ENCODE measurements around the gene KIF6. TPM values are rescaled to one million over a fixed set of nuclear protein-coding genes. Genes with fewer than 3 reads are reported as not detected.

Gene KIF6
- polyA plus RNA-seq, 1 donor (not counting 4 experiments of a cell fraction or from before 2014, with no cell fraction given): 0.14 TPM

GRCh38 chr6:39649996-39650395, 75.2 kb downstream of the KIF6 start:
- Histone ChIP-seq H3K9ac (ENCODE audit: control insufficient read depth, extremely low read depth, insufficient read depth, low read length) (no peak overlapping the region), H3K27me3 (ENCODE audit: control insufficient read depth, extremely low read depth, insufficient read depth, low read length) (no peaks in the 10 kb centered on the region), H3K36me3 (ENCODE audit: control insufficient read depth in 2 of 2, extremely low read depth in 1 of 2, insufficient read depth in 2 of 2, low read length in 2 of 2) (no peaks in the 10 kb centered on the region), H3K27ac (ENCODE audit: control insufficient read depth, insufficient read depth, low read length) (no peak overlapping the region), H2AFZ (ENCODE audit: control insufficient read depth, low read length) (no peak overlapping the region), H3K4me2 (ENCODE audit: control insufficient read depth, extremely low read depth, insufficient read depth, low read depth, low read length) (no peak overlapping the region), H3K4me3 (ENCODE audit: control insufficient read depth in 2 of 3, extremely low read depth in 1 of 3, insufficient read depth in 2 of 3, low read depth in 1 of 3, low read length in 3 of 3) (no peak overlapping the region), H3K9me1 (ENCODE audit: control insufficient read depth, extremely low read depth, insufficient read depth, low read length) (no peaks in the 10 kb centered on the region), H3K4me1 (ENCODE audit: control insufficient read depth, extremely low read depth, insufficient read depth, low read length) (no peaks in the 10 kb centered on the region), H3K9me3 (ENCODE audit: control insufficient read depth, low read depth, low read length) (no peaks in the 10 kb centered on the region), H3K79me2 (ENCODE audit: control insufficient read depth, insufficient read depth, low read length) (no peaks in the 10 kb centered on the region), H4K20me1 (ENCODE audit: control insufficient read depth, extremely low read depth, insufficient read depth, low read length) (no peaks in the 10 kb centered on the region)
- TF ChIP-seq EZH2 (IDR thresholded peaks at IDR 0.05; ENCODE audit: low read length) (no peak), CTCF (optimal IDR thresholded peaks at IDR 0.05 in 1 of 3, IDR thresholded peaks at IDR 0.05 in 1 of 3, conservative IDR thresholded peaks at IDR 0.05 in 1 of 3; ENCODE audit: extremely low read depth in 1 of 3, insufficient read depth in 2 of 3, low read length in 3 of 3) (no peak)
- dilution Hi-C loops (cut with MboI; ENCODE audit: extremely low pct_ligation_motif_present, low sequenced_read_pairs): no loop called here
- FAIRE-seq (no peak), DNase-seq (ENCODE audit: low read depth, low spot score) (no peak)

GRCh38 chr6:39646751-39647420, 78.3 kb downstream of the KIF6 start:
- DNase-seq (ENCODE audit: low read depth, low spot score) (no peak), FAIRE-seq (no peak)
- TF ChIP-seq EZH2 (IDR thresholded peaks at IDR 0.05; ENCODE audit: low read length) (no peak), CTCF (optimal IDR thresholded peaks at IDR 0.05 in 1 of 3, IDR thresholded peaks at IDR 0.05 in 1 of 3, conservative IDR thresholded peaks at IDR 0.05 in 1 of 3; ENCODE audit: extremely low read depth in 1 of 3, insufficient read depth in 2 of 3, low read length in 3 of 3) (no peak)
- no peaks in the 10 kb centered on the region for H3K79me2 ChIP-seq (ENCODE audit: control insufficient read depth, insufficient read depth, low read length)
- no peak overlapping the region for H3K4me3 ChIP-seq (ENCODE audit: control insufficient read depth in 2 of 3, extremely low read depth in 1 of 3, insufficient read depth in 2 of 3, low read depth in 1 of 3, low read length in 3 of 3)
- H3K36me3 ChIP-seq (ENCODE audit: control insufficient read depth in 2 of 2, extremely low read depth in 1 of 2, insufficient read depth in 2 of 2, low read length in 2 of 2): no peaks in the 10 kb centered on the region
- no peaks in the 10 kb centered on the region for H4K20me1 ChIP-seq (ENCODE audit: control insufficient read depth, extremely low read depth, insufficient read depth, low read length)
- H3K9me1 ChIP-seq (ENCODE audit: control insufficient read depth, extremely low read depth, insufficient read depth, low read length): no peaks in the 10 kb centered on the region
- H3K4me1 ChIP-seq (ENCODE audit: control insufficient read depth, extremely low read depth, insufficient read depth, low read length): no peaks in the 10 kb centered on the region
- dilution Hi-C loops (cut with MboI; ENCODE audit: extremely low pct_ligation_motif_present, low sequenced_read_pairs): no loop called here
- no peak overlapping the region for H3K9ac ChIP-seq (ENCODE audit: control insufficient read depth, extremely low read depth, insufficient read depth, low read length)
- H2AFZ ChIP-seq (ENCODE audit: control insufficient read depth, low read length): no peak overlapping the region
- H3K27me3 ChIP-seq (ENCODE audit: control insufficient read depth, extremely low read depth, insufficient read depth, low read length): no peaks in the 10 kb centered on the region
- H3K27ac ChIP-seq (ENCODE audit: control insufficient read depth, insufficient read depth, low read length): no peak overlapping the region
- H3K4me2 ChIP-seq (ENCODE audit: control insufficient read depth, extremely low read depth, insufficient read depth, low read depth, low read length): no peak overlapping the region
- H3K9me3 ChIP-seq (ENCODE audit: control insufficient read depth, low read depth, low read length): no peaks in the 10 kb centered on the region
